Peyer's patch (tissue), 4 donors: ENCODE data around the gene EPHB2. TPM values are rescaled to one million over a fixed set of nuclear protein-coding genes. Genes with fewer than 3 reads are reported as not detected.
A peak's percentile ranks its signal among the peaks of the same experiment; 100 is the strongest.

ENCODE experiments used
- DNase-seq, 3 donors: peaks; one replicate each; pipeline ENCODE4 v3.0.0-alpha.2; 2017 to 2019
- H3K27ac ChIP-seq, 4 donors: fragments of 200-600 bp; sonication (generic); one replicate each; pipeline ENCODE4 v1.5.1; 2016 to 2019
- H3K27me3 ChIP-seq, 2 donors: fragments of 200-600 bp; sonication (generic); one replicate each; pipeline ENCODE4 v1.5.1; 2019
- H3K36me3 ChIP-seq, 3 donors: fragments of 200-600 bp; sonication (generic); one replicate each; pipeline ENCODE4 v1.5.1; 2016 to 2019
- H3K4me1 ChIP-seq, 4 donors: fragments of 200-600 bp; sonication (generic); one replicate each; pipeline ENCODE4 v1.5.1; 2016 to 2019
- H3K4me3 ChIP-seq, 4 donors: fragments of 200-600 bp; sonication (generic); 1 replicate in 3 of 4; 2 replicates in 1 of 4; pipeline ENCODE4 v1.5.1; 2016 to 2019; ENCODE audit warnings: mild to moderate bottlenecking in 1 of 4
- H3K9me3 ChIP-seq, 4 donors: fragments of 200-600 bp; sonication (generic); one replicate each; pipeline ENCODE4 v1.5.1; 2016 to 2019; ENCODE audit warnings: mild to moderate bottlenecking in 1 of 4
- POLR2A ChIP-seq, 2 donors: fragments of 450-650 bp; IDR thresholded peaks; one replicate each; pipeline ENCODE4 v1.5.1; 2017; ENCODE audit warnings: antibody characterized with exemption in 2 of 2, mild to moderate bottlenecking in 2 of 2, moderate library complexity in 2 of 2
- total RNA-seq, 4 donors: library from RNA; depleted of rRNA; stranded (reverse); fragments of >200 nt; gene quantifications; one replicate each; pipeline ENCODE4 v1.1.0, GENCODE V29; 2016
- TF ChIP-seq, protein P1 (sequence below), 6 experiments: fragments of 450-650 bp in 4 of 6; fragments of 200-600 bp in 2 of 6; sonication (generic) in 1 of 6; IDR thresholded peaks; one replicate each; pipeline ENCODE4 v1.5.1; 2017 to 2019; ENCODE audit warnings: antibody characterized with exemption in 6 of 6, mild to moderate bottlenecking in 3 of 6, moderate library complexity in 1 of 6

The EPHB2 gene
- total RNA-seq, 4 donors from 2014 or later, result 24.5 to 71.0 (median 53.9) TPM

DNA sequence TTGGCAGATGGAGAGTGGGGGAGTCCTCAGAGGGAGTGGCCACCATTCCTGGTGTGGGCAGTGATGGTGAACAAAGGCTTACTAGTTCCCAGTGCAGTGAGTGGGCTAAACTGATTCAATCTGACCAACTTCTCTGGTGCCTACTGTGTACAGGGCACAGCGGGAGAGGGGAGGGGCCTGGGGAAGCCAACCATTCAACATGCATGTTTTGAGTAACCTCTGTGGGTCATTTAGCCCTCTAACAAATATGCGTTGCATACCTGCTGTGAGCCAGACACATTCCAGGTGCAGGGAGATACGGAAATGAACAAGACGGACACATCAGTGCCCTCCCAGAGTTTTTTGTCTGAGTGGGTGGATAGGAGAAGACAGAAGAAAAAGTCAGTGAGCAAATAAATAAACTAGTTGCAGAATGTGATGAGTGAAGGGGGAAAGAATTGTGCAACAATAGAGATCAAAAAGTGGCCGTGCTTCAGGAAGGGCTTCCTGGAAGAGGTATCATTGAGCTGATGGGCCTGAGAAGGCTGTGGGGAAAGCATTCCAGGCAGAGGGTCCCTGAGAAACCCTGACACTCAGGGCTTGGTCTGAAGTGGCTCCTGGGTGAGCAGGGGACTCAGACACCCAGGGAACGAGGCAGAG is 78.8 kb downstream of the EPHB2 start:
- TF ChIP-seq, protein P1, sequence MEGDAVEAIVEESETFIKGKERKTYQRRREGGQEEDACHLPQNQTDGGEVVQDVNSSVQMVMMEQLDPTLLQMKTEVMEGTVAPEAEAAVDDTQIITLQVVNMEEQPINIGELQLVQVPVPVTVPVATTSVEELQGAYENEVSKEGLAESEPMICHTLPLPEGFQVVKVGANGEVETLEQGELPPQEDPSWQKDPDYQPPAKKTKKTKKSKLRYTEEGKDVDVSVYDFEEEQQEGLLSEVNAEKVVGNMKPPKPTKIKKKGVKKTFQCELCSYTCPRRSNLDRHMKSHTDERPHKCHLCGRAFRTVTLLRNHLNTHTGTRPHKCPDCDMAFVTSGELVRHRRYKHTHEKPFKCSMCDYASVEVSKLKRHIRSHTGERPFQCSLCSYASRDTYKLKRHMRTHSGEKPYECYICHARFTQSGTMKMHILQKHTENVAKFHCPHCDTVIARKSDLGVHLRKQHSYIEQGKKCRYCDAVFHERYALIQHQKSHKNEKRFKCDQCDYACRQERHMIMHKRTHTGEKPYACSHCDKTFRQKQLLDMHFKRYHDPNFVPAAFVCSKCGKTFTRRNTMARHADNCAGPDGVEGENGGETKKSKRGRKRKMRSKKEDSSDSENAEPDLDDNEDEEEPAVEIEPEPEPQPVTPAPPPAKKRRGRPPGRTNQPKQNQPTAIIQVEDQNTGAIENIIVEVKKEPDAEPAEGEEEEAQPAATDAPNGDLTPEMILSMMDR (IDR thresholded peaks at IDR 0.05), result no peak
- no peak for TF ChIP-seq POLR2A (IDR thresholded peaks at IDR 0.05)
- Histone ChIP-seq H3K4me3 (no peak overlapping the region), H3K36me3 (no peaks in the 10 kb centered on the region), H3K27ac (no peak overlapping the region), H3K27me3 (no peaks in the 10 kb centered on the region), H3K9me3 (no peaks in the 10 kb centered on the region), H3K4me1 (peaks cover 0 to 23% (median 2%) of the 10 kb centered on the region in 4 donors)
- DNase-seq, result no peak

DNA sequence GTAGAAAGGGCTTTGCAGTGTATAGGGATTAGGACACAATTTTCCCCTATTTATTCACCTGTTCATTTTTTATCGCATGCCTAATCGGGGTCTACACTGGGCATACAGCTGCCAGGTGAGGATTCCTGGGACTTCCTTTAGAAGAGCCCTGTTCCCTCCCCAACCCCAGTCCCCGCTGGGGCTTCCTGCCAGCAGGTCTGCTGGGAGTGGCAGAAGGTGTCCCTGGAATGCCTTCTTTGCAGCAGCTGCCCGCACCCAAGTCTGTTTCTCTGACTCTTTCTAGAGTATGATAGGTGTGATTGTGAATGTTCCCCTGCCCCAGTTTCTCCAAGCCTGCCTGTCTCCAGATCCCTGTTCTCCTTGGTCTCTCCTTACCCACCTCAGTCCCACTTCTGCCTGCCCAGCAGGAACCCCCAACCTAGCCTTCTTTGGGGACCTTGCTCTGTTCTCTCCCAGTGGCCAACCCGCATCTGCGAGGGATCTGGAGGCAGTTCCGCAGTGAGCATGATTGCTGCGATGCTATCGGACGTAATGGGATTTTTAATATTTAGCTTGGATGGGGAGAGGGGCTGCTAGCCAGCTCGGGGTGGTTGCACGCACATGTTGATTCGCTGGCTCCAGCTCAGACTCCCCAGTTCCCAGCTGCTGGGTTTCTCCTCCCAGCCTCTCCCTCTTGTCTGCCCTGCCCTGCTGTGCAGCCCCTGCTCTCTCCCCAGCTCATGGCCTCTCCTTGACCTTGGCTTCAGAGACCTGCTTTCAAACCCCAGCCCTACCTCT is 79.8 kb downstream of the EPHB2 start:
- TF ChIP-seq, protein P1 (IDR thresholded peaks at IDR 0.05), result no peak
- TF ChIP-seq POLR2A (IDR thresholded peaks at IDR 0.05), result no peak
- Histone ChIP-seq H3K9me3 (no peaks in the 10 kb centered on the region), H3K36me3 (no peaks in the 10 kb centered on the region), H3K4me3 (no peak overlapping the region), H3K27me3 (no peaks in the 10 kb centered on the region), H3K4me1 (peaks cover 0 to 31% (median 2%) of the 10 kb centered on the region in 4 donors), H3K27ac (peak overlapping the region in 1 of 4 donors; percentile 21)
- DNase-seq, result peak in 1 of 3 donors; percentile 70

DNA sequence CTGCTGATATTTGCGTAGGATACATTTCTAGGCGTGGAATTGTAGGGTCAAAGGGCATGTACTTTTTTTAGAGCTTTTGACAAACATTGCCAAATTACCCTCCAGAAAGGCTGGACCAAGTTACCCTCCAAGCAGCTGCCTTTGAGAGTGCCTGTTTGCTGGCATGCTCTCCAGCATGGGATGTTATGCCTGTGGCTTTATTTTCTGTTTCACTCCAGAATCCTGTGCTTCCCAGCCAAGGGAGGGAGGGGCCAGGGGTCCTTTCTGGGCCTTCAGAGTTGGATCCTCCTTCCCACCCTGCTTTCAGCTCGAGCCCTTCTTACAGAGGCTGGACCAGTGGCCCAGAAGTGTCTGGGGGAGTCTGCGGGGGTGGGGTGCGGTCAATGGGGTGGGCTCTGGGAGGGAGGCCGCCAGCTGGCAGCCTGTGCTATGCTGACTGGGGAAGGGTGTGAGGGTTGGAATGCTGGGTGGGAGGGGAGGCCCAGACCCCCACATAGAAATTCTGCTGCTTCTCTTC is 81.2 kb downstream of the EPHB2 start:
- no peaks in the 10 kb centered on the region for H3K27me3 ChIP-seq
- H3K27ac ChIP-seq, result no peak overlapping the region
- H3K9me3 ChIP-seq, result no peaks in the 10 kb centered on the region
- peaks cover 0 to 31% (median 2%) of the 10 kb centered on the region in 4 donors for H3K4me1 ChIP-seq
- TF ChIP-seq, protein P1 (IDR thresholded peaks at IDR 0.05), result no peak
- TF ChIP-seq POLR2A (IDR thresholded peaks at IDR 0.05), result no peak
- H3K4me3 ChIP-seq, result no peak overlapping the region
- H3K36me3 ChIP-seq, result no peaks in the 10 kb centered on the region
- no peak for DNase-seq

DNA sequence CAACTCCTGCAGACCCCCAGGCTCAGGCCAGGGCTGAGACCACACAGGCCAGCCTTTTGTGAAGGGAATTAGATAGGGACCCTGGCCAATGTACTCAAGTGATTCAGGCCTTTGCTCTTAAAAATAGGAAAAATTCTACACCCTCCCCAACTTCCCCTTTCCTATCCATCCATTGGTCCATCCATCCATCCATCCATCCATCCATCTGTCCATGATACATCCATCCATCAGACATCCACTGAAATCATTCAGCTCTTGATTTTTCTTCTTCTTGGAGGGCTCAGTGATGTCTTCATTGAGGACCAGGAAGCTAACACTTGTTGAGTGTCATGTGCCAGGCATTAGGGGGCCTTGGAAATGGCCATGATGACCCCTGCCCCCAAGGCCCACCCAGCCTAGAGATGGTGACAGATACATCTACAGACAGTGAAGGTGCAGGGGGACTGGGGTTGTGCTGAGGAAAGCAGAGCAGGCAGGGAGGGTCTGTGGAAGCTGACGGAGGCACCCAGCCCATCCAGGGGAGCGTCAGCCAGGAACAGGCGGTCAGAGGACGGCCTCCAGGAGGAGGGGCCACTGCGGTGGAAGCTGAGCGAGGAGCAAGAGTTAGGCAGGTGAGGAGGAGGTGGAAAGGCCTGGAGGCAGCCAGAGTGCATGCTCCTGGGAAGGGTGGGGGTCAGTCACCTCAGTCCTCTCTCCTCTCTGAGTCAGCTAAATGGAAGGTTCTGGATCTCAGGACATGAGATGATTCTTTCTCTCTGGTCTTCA is 81.9 kb downstream of the EPHB2 start:
- DNase-seq, result no peak
- Histone ChIP-seq H3K4me1 (peaks cover 0 to 31% (median 2%) of the 10 kb centered on the region in 4 donors), H3K4me3 (no peak overlapping the region), H3K9me3 (no peaks in the 10 kb centered on the region), H3K27ac (no peak overlapping the region), H3K27me3 (no peaks in the 10 kb centered on the region), H3K36me3 (no peaks in the 10 kb centered on the region)
- TF ChIP-seq, protein P1 (IDR thresholded peaks at IDR 0.05), result no peak

DNA sequence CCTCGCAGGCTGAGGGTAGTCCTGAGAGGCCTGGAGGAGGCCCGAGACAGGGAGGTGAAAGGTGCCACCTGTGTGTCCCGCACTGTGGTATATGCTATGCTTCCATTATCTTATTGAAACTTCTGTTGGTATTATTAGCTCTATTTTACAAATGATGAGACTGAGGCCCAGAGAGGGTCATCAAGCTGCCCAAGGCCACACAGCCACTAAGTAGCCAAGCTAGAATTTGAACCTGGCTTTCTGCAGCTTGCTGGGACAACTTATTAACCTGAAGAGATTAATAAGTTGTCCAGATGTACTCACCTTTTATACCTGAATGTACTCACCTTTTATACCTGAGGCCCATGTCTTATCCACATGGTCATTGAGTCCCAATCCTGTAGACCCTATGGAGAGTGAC is 83.0 kb downstream of the EPHB2 start:
- Histone ChIP-seq H3K36me3 (no peaks in the 10 kb centered on the region), H3K4me1 (peaks cover 0 to 26% (median 2%) of the 10 kb centered on the region in 4 donors), H3K9me3 (no peaks in the 10 kb centered on the region), H3K27ac (no peak overlapping the region), H3K27me3 (no peaks in the 10 kb centered on the region), H3K4me3 (no peak overlapping the region)
- TF ChIP-seq, protein P1 (IDR thresholded peaks at IDR 0.05), result no peak
- no peak for TF ChIP-seq POLR2A (IDR thresholded peaks at IDR 0.05)
- no peak for DNase-seq
